HepG2 (cell line): ENCODE data around the gene AGFG1.

ENCODE experiments used
- ARNT2 ChIP-seq: sonication (generic); formaldehyde crosslinking; IDR thresholded peaks from 2 replicates; pipeline ENCODE4 v1.8.0; 2022; ENCODE audit warnings: mild to moderate bottlenecking, low read depth, missing genetic modification reagents, moderate library complexity
- BRF2 ChIP-seq: sonication (generic); formaldehyde crosslinking; IDR thresholded peaks from 2 replicates; pipeline ENCODE4 v1.8.1; 2022; ENCODE audit warnings: mild to moderate bottlenecking, missing genetic modification reagents
- CTCF ChIP-seq: sonication (generic); formaldehyde crosslinking; IDR thresholded peaks from 2 replicates; pipeline ENCODE4 v1.5.0; 2020; ENCODE audit warnings: mild to moderate bottlenecking, missing genetic modification reagents, moderate library complexity
- FOXJ3 ChIP-seq: sonication (generic); formaldehyde crosslinking; IDR thresholded peaks from 2 replicates; pipeline ENCODE4 v1.4.0; 2020; ENCODE audit warnings: missing genetic modification reagents, mild to moderate bottlenecking, borderline replicate concordance
- HMG20B ChIP-seq: conservative IDR thresholded peaks from 2 replicates; pipeline ENCODE4 v1.6.1; 2016; ENCODE audit warnings: missing genetic modification reagents, missing compliant biosample characterization
- POLR2AphosphoS5 ChIP-seq: IDR thresholded peaks from 2 replicates; pipeline ENCODE4 v1.6.1; 2012; ENCODE audit warnings: low read depth, low read length
- REST ChIP-seq, 2 experiments: IDR thresholded peaks; 2 replicates each; pipeline ENCODE4 v1.6.1; 2011 to 2012; ENCODE audit warnings: low read length in 2 of 2, borderline replicate concordance in 1 of 2, low read depth in 1 of 2, mild to moderate bottlenecking in 1 of 2, moderate library complexity in 1 of 2
- TCF12 ChIP-seq, 2 experiments: fragments of 450-650 bp in 1 of 2; sonication (generic) in 1 of 2; formaldehyde crosslinking in 1 of 2; IDR thresholded peaks; 2 replicates each; pipeline versions ENCODE4 v1.6.1 to v1.8.0; 2017 to 2022; ENCODE audit warnings: antibody characterized with exemption in 1 of 2, mild to moderate bottlenecking in 1 of 2, missing genetic modification reagents in 1 of 2, moderate library complexity in 1 of 2
- THAP8 ChIP-seq: sonication (generic); formaldehyde crosslinking; IDR thresholded peaks from 2 replicates; pipeline ENCODE4 v1.5.1; 2020; ENCODE audit warnings: missing genetic modification reagents, mild to moderate bottlenecking, borderline replicate concordance
- YY1 ChIP-seq: IDR thresholded peaks from 2 replicates; pipeline ENCODE4 v1.6.1; 2011; ENCODE audit warnings: low read length, low read depth, moderate library complexity, mild to moderate bottlenecking; ENCODE audit not compliant: insufficient read depth, insufficient replicate concordance
- ZFX ChIP-seq: sonication (generic); formaldehyde crosslinking; IDR thresholded peaks from 2 replicates; pipeline ENCODE4 v1.4.0; 2020; ENCODE audit warnings: mild to moderate bottlenecking, low read depth, missing genetic modification reagents, moderate library complexity

GRCh38 chr2:227504700-227505099, 32.7 kb downstream of the AGFG1 start:
- no peak for TF ChIP-seq BRF2 (CRISPR knock-in tag)
- no peak for TF ChIP-seq CTCF (CRISPR knock-in tag)
- TF ChIP-seq TCF12 (IDR thresholded peaks at IDR 0.05) = no peak
- no peak for TF ChIP-seq TCF12 (CRISPR knock-in tag; IDR thresholded peaks at IDR 0.05)
- TF ChIP-seq ZFX (CRISPR knock-in tag) = no peak
- no peak for TF ChIP-seq THAP8 (CRISPR knock-in tag)
- TF ChIP-seq ARNT2 = no peak
- no peak for TF ChIP-seq POLR2AphosphoS5
- no peak for TF ChIP-seq REST (IDR thresholded peaks at IDR 0.05; ENCODE audit: borderline replicate concordance in 1 of 2, low read depth in 1 of 2, low read length in 2 of 2)
- TF ChIP-seq HMG20B (CRISPR knock-in tag) = no peak
- no peak for TF ChIP-seq FOXJ3 (CRISPR knock-in tag)
- no peak for TF ChIP-seq YY1
